Loucy (cell line): ENCODE data around the gene TMEM121.

Experiments used
- CTCF ChIP-seq: fragments of 200-600 bp; sonication (generic); conservative IDR thresholded peaks from 2 replicates; pipeline ENCODE4 v1.5.1; 2014; ENCODE audit warnings: mild to moderate bottlenecking, antibody characterized with exemption, low read length
- EZH2phosphoT487 ChIP-seq: fragments of 200-600 bp; IDR thresholded peaks from 2 replicates; pipeline ENCODE4 v1.6.1; 2018; ENCODE audit warnings: antibody characterized with exemption, mild to moderate bottlenecking, moderate library complexity, borderline replicate concordance

GRCh38 chr14:105536691-105537579 lies 10.6 kb downstream of the TMEM121 start:
- no peak for TF ChIP-seq CTCF
- no peak for TF ChIP-seq EZH2phosphoT487
